Ishikawa (cell line): ENCODE results near the gene TGFB3.

Experiments used
- CEBPB ChIP-seq: IDR thresholded peaks from 2 replicates; pipeline ENCODE4 v1.6.1; 2012
- EGR1 ChIP-seq: IDR thresholded peaks from 2 replicates; pipeline ENCODE4 v1.6.1; 2012
- EP300 ChIP-seq: IDR thresholded peaks from 2 replicates; pipeline ENCODE4 v1.6.1; 2012; ENCODE audit warnings: borderline replicate concordance
- FOXM1 ChIP-seq: IDR thresholded peaks from 2 replicates; pipeline ENCODE4 v1.6.1; 2012; ENCODE audit warnings: low read depth, borderline replicate concordance
- NFIC ChIP-seq: IDR thresholded peaks from 2 replicates; pipeline ENCODE4 v1.6.1; 2012
- RAD21 ChIP-seq: IDR thresholded peaks from 2 replicates; pipeline ENCODE4 v1.6.1; 2012; ENCODE audit warnings: low read depth
- TAF1 ChIP-seq: IDR thresholded peaks from 2 replicates; pipeline ENCODE4 v1.6.1; 2012; ENCODE audit warnings: low read depth, mild to moderate bottlenecking
- TCF12 ChIP-seq: IDR thresholded peaks from 2 replicates; pipeline ENCODE4 v1.6.1; 2012; ENCODE audit warnings: low read depth
- TEAD4 ChIP-seq: IDR thresholded peaks from 2 replicates; pipeline ENCODE4 v1.6.1; 2012
- YY1 ChIP-seq: IDR thresholded peaks from 2 replicates; pipeline ENCODE4 v1.6.1; 2012; ENCODE audit warnings: low read depth
- ZBTB7A ChIP-seq: IDR thresholded peaks from 2 replicates; pipeline ENCODE4 v1.6.1; 2012; ENCODE audit warnings: low read depth
- TF ChIP-seq, protein P1 (sequence below): IDR thresholded peaks from 2 replicates; pipeline ENCODE4 v1.6.1; 2012
- TF ChIP-seq, protein P2 (sequence below): IDR thresholded peaks from 2 replicates; pipeline ENCODE4 v1.6.1; 2012; ENCODE audit warnings: low read depth, mild to moderate bottlenecking
- TF ChIP-seq, protein P3 (sequence below): IDR thresholded peaks from 2 replicates; pipeline ENCODE4 v1.6.1; 2012

DNA sequence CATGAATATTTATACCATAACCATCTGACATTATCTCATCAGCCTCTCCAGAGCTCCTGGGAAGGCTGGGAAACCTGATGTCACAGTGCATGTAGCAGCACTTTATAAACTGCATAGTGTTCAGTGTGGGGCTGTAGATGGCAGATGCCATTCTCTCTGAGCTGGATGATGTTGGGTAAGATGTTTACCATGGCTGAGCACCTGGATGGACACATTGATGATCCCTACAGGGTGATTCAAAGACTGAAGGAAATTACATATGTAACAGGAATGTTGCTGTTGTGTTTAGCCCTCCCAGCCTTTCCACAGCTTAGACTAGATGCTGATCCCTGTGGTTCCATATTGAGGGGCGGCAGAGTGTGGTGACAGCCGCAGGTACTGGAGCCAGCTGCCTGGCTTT lies 41.2 kb upstream of the TGFB3 start:
- TF ChIP-seq, protein P1, sequence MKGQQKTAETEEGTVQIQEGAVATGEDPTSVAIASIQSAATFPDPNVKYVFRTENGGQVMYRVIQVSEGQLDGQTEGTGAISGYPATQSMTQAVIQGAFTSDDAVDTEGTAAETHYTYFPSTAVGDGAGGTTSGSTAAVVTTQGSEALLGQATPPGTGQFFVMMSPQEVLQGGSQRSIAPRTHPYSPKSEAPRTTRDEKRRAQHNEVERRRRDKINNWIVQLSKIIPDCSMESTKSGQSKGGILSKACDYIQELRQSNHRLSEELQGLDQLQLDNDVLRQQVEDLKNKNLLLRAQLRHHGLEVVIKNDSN, result no peak
- no peak for TF ChIP-seq RAD21
- TF ChIP-seq, protein P2, sequence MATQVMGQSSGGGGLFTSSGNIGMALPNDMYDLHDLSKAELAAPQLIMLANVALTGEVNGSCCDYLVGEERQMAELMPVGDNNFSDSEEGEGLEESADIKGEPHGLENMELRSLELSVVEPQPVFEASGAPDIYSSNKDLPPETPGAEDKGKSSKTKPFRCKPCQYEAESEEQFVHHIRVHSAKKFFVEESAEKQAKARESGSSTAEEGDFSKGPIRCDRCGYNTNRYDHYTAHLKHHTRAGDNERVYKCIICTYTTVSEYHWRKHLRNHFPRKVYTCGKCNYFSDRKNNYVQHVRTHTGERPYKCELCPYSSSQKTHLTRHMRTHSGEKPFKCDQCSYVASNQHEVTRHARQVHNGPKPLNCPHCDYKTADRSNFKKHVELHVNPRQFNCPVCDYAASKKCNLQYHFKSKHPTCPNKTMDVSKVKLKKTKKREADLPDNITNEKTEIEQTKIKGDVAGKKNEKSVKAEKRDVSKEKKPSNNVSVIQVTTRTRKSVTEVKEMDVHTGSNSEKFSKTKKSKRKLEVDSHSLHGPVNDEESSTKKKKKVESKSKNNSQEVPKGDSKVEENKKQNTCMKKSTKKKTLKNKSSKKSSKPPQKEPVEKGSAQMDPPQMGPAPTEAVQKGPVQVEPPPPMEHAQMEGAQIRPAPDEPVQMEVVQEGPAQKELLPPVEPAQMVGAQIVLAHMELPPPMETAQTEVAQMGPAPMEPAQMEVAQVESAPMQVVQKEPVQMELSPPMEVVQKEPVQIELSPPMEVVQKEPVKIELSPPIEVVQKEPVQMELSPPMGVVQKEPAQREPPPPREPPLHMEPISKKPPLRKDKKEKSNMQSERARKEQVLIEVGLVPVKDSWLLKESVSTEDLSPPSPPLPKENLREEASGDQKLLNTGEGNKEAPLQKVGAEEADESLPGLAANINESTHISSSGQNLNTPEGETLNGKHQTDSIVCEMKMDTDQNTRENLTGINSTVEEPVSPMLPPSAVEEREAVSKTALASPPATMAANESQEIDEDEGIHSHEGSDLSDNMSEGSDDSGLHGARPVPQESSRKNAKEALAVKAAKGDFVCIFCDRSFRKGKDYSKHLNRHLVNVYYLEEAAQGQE, result no peak
- no peak for TF ChIP-seq NFIC
- TF ChIP-seq, protein P3, sequence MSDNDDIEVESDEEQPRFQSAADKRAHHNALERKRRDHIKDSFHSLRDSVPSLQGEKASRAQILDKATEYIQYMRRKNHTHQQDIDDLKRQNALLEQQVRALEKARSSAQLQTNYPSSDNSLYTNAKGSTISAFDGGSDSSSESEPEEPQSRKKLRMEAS, result no peak
- TF ChIP-seq TEAD4, result no peak
- no peak for TF ChIP-seq TAF1
- TF ChIP-seq EP300, result no peak
- no peak for TF ChIP-seq TCF12
- no peak for TF ChIP-seq CEBPB
- TF ChIP-seq FOXM1, result no peak
- no peak for TF ChIP-seq YY1
- no peak for TF ChIP-seq ZBTB7A
- TF ChIP-seq EGR1, result no peak
